Panc1 (cell line): ENCODE data around the gene TNRC6A. TPM values are rescaled to one million over a fixed set of nuclear protein-coding genes. Genes with fewer than 3 reads are reported as not detected.

Experiments used
- ATAC-seq: fragments of 200-7000 bp; cut with Tn5 transposase; 2 replicates; pipeline ENCODE4 v1.9.1; 2020; ENCODE audit warnings: mild to moderate bottlenecking, moderate library complexity
- BruUV-seq: library from RNA; stranded (reverse); fragments of 400-500 nt; replicated peaks from 2 replicates; lab custom pipeline; 2021; lab: Mats Ljungman, UMichigan
- CTCF ChIA-PET: fragments of 300-600 bp; sonication (Branson Sonifier 250); formaldehyde crosslinking; loops from one replicate; lab custom pipeline; 2022; ENCODE audit warnings: antibody characterized with exemption; lab: Charles Lee
- POLR2A ChIA-PET: fragments of 300-600 bp; sonication (Branson Sonifier 250); formaldehyde crosslinking; loops from one replicate; lab custom pipeline; 2022; ENCODE audit warnings: antibody characterized with exemption; lab: Charles Lee
- DNase-seq: peaks from one replicate; pipeline ENCODE4 v3.0.0-alpha.2; 2010; ENCODE audit warnings: low read depth, low spot score
- H3K27ac ChIP-seq: 2 replicates; pipeline ENCODE4 v1.5.1; 2011; ENCODE audit warnings: mild to moderate bottlenecking, low read length, inconsistent platforms
- H3K27me3 ChIP-seq: fragments of 200-500 bp; sonication (Bioruptor generic); 2 replicates; pipeline ENCODE4 v1.6.0; 2014; ENCODE audit warnings: low read length, inconsistent platforms; ENCODE audit not compliant: control insufficient read depth, insufficient read depth
- H3K36me3 ChIP-seq: fragments of 200-500 bp; sonication (Bioruptor generic); 2 replicates; pipeline ENCODE4 v1.5.1; 2014; ENCODE audit warnings: inconsistent platforms, mild to moderate bottlenecking, low read length, moderate library complexity; ENCODE audit not compliant: control insufficient read depth, insufficient read depth
- H3K4me1 ChIP-seq: 2 replicates; pipeline ENCODE4 v1.5.1; 2011; ENCODE audit warnings: inconsistent platforms, mild to moderate bottlenecking, low read length, moderate library complexity; ENCODE audit not compliant: control insufficient read depth, insufficient read depth
- H3K4me3 ChIP-seq, 2 experiments: 2 replicates each; pipeline ENCODE4 v1.5.1; 2011 to 2012; ENCODE audit warnings: low read depth in 2 of 2, low read length in 2 of 2, mild to moderate bottlenecking in 2 of 2, inconsistent platforms in 1 of 2, moderate library complexity in 1 of 2
- H3K9me3 ChIP-seq: fragments of 200-500 bp; sonication (Bioruptor generic); 2 replicates; pipeline ENCODE4 v1.5.1; 2014; ENCODE audit warnings: low read depth, mild to moderate bottlenecking, inconsistent platforms, low read length, moderate library complexity; ENCODE audit not compliant: control insufficient read depth, insufficient read depth
- CTCF ChIP-seq: fragments of 450-650 bp; IDR thresholded peaks from 2 replicates; pipeline ENCODE4 v1.5.1; 2017; ENCODE audit warnings: mild to moderate bottlenecking
- POLR2AphosphoS5 ChIP-seq: IDR thresholded peaks from 2 replicates; pipeline ENCODE4 v1.6.1; 2012; ENCODE audit warnings: mild to moderate bottlenecking, low read depth, low read length, moderate library complexity
- REST ChIP-seq, 2 experiments: IDR thresholded peaks; 2 replicates each; pipeline ENCODE4 v1.6.1; 2011 to 2012; ENCODE audit warnings: low read depth in 2 of 2, control low read depth in 1 of 2, low read length in 1 of 2, mild to moderate bottlenecking in 1 of 2, moderate library complexity in 1 of 2; ENCODE audit not compliant: insufficient read depth in 1 of 2
- SIN3A ChIP-seq: IDR thresholded peaks from 2 replicates; pipeline ENCODE4 v1.6.1; 2012; ENCODE audit warnings: low read depth, mild to moderate bottlenecking, low read length, moderate library complexity, borderline replicate concordance; ENCODE audit not compliant: insufficient read depth
- TCF7L2 ChIP-seq: IDR thresholded peaks from 2 replicates; pipeline ENCODE4 v1.6.1; 2011; ENCODE audit warnings: mild to moderate bottlenecking, low read depth, low read length, inconsistent platforms
- in situ Hi-C: cut with HindIII; loops from 2 replicates; pipeline ENCODE4 v1.10.0; 2016; ENCODE audit warnings: low sequenced_read_pairs, low pct_unique_long_range_greater_than_20kb
- intact Hi-C: fragments of 100-400 bp; cut with micrococcal nuclease; formaldehyde crosslinking; loops from one replicate; pipeline ENCODE4 v1.10.0; 2022; ENCODE audit not compliant: unreplicated experiment
- total RNA-seq: library from RNA; stranded (reverse); gene quantifications from one replicate; pipeline ENCODE4 v1.2.1, GENCODE V29; 2021; ENCODE audit not compliant: unreplicated experiment

TNRC6A gene
- total RNA-seq, 1 experiment from 2014 or later, result 53.6 TPM

GRCh38 chr16:24731722-24732419, 2.4 kb downstream of the TNRC6A start:
- Histone ChIP-seq H3K36me3 (peaks cover 7% of the 10 kb centered on the region), H3K4me3 (peak overlapping the region; percentile 82 to 85), H3K4me1 (peaks cover 45% of the 10 kb centered on the region), H3K9me3 (no peaks in the 10 kb centered on the region), H3K27ac (peak overlapping the region; percentile 97), H3K27me3 (no peaks in the 10 kb centered on the region)
- TF ChIP-seq CTCF, result no peak
- BruUV-seq, result no TSS peak
- intact Hi-C loops (loop anchor here (10.0 kb wide), 1 partner anchor 147 kb away; no protein-coding TSS in a partner anchor), in situ Hi-C loops (no loop called here)
- ATAC-seq (no peak), DNase-seq (no peak)
- CTCF ChIA-PET, result no interaction called here
- POLR2A ChIA-PET, result no interaction called here

GRCh38 chr16:24734382-24734781, 4.9 kb downstream of the TNRC6A start:
- TF ChIP-seq POLR2AphosphoS5 (no peak), CTCF (no peak), REST (IDR thresholded peaks at IDR 0.05; ENCODE audit: insufficient read depth in 1 of 2, low read depth in 2 of 2, low read length in 1 of 2) (no peak), TCF7L2 (no peak), SIN3A (no peak)
- no peak overlapping the region for H3K4me3 ChIP-seq
- DNase-seq (no peak), ATAC-seq (no peak)
- H3K27ac ChIP-seq, result no peak overlapping the region
- H3K9me3 ChIP-seq, result no peaks in the 10 kb centered on the region
- BruUV-seq, result no TSS peak
- H3K27me3 ChIP-seq, result no peaks in the 10 kb centered on the region
- ChIA-PET CTCF (no interaction called here), POLR2A (interaction anchor here (0.7 kb wide), 1 partner anchor 55 kb away, joined by 3 read pairs; no protein-coding TSS in a partner anchor)
- peaks cover 7% of the 10 kb centered on the region for H3K36me3 ChIP-seq
- intact Hi-C loops, result loop anchor here (10.0 kb wide), 1 partner anchor 150 kb away; no protein-coding TSS in a partner anchor
- in situ Hi-C loops, result no loop called here
- H3K4me1 ChIP-seq, result peaks cover 60% of the 10 kb centered on the region
